ENCODE data around the gene UBE2V1. TPM values are rescaled to one million over a fixed set of nuclear protein-coding genes. Genes with fewer than 3 reads are reported as not detected.
A peak's percentile ranks its signal among the peaks of the same experiment; 100 is the strongest.

The UBE2V1 gene
- total and polyA plus RNA-seq, 2 of the 13 experiments (the other 11 are each of a cell fraction or from before 2014, with no cell fraction given), result 81.3 to 132 TPM

GRCh38 chr20:50068041-50068651 is 44.8 kb downstream of the UBE2V1 start (continued):
- TF ChIP-seq THRA (CRISPR knock-in tag; IDR thresholded peaks at IDR 0.05; ENCODE audit: borderline replicate concordance), result no peak
- no peak for TF ChIP-seq PAXIP1 (CRISPR knock-in tag; conservative IDR thresholded peaks at IDR 0.05)
- TF ChIP-seq AGO2 (optimal IDR thresholded peaks at IDR 0.05; ENCODE audit: low read depth, low read length), result no peak
- TF ChIP-seq ZNF704 (CRISPR knock-in tag; IDR thresholded peaks at IDR 0.05; ENCODE audit: borderline replicate concordance), result no peak
- no peak for TF ChIP-seq KLF9 (CRISPR knock-in tag; IDR thresholded peaks at IDR 0.05; ENCODE audit: low read depth)
- TF ChIP-seq ZNF766 (CRISPR knock-in tag; IDR thresholded peaks at IDR 0.05; ENCODE audit: borderline replicate concordance), result no peak
- TF ChIP-seq ZNF556 (CRISPR knock-in tag; IDR thresholded peaks at IDR 0.05; ENCODE audit: borderline replicate concordance), result no peak
- no peak for TF ChIP-seq TEAD3 (CRISPR knock-in tag; optimal IDR thresholded peaks at IDR 0.05; ENCODE audit: borderline replicate concordance)
- TF ChIP-seq ZBTB3 (CRISPR knock-in tag; IDR thresholded peaks at IDR 0.05; ENCODE audit: borderline replicate concordance, low read depth), result no peak
- TF ChIP-seq RNF219 (CRISPR knock-in tag; IDR thresholded peaks at IDR 0.05), result no peak
- no peak for TF ChIP-seq MTF1 (CRISPR knock-in tag; IDR thresholded peaks at IDR 0.05)
- no peak for TF ChIP-seq CSRNP1 (CRISPR knock-in tag; IDR thresholded peaks at IDR 0.05)
- TF ChIP-seq KDM4B (CRISPR knock-in tag; IDR thresholded peaks at IDR 0.05), result no peak
- TF ChIP-seq ETV5 (CRISPR knock-in tag; IDR thresholded peaks at IDR 0.05; ENCODE audit: borderline replicate concordance), result 0 out of 2 replicates have a peak, but pooled peaks have one; percentile 13
- no peak for TF ChIP-seq FOSL1 (CRISPR knock-in tag; IDR thresholded peaks at IDR 0.05; ENCODE audit: borderline replicate concordance)
- TF ChIP-seq TGIF2 (CRISPR knock-in tag; IDR thresholded peaks at IDR 0.05), result no peak
- no peak for TF ChIP-seq THAP11 (CRISPR knock-in tag; IDR thresholded peaks at IDR 0.05)
- TF ChIP-seq ZNF891 (CRISPR knock-in tag; IDR thresholded peaks at IDR 0.05), result 0 out of 2 replicates have a peak, but pooled peaks have one; percentile 26
- TF ChIP-seq ZNF367 (CRISPR knock-in tag; IDR thresholded peaks at IDR 0.05; ENCODE audit: borderline replicate concordance), result no peak
- no peak for TF ChIP-seq ZFP90 (CRISPR knock-in tag; IDR thresholded peaks at IDR 0.05; ENCODE audit: borderline replicate concordance)
